Heart right ventricle (tissue), 16 donors: Measurements from ENCODE around the gene KIAA0319L. TPM values are rescaled to one million over a fixed set of nuclear protein-coding genes. Genes with fewer than 3 reads are reported as not detected.
"Not testable (repeated sequence)": the region's sequence is repeated elsewhere in the genome, so short reads cannot be mapped to it uniquely, and the experiment has no call there.

Experiments
- ATAC-seq, 8 donors: fragments of 200-7000 bp; cut with Tn5 transposase; one replicate each; pipeline ENCODE4 v1.9.1; 2020; ENCODE audit warnings: mild to moderate bottlenecking in 8 of 8, moderate library complexity in 8 of 8, moderate number of reproducible peaks in 1 of 8
- DNase-seq, 2 donors: peaks; one replicate each; pipeline ENCODE4 v3.0.0-alpha.2; 2020
- H3K27ac ChIP-seq, 10 donors: fragments of 200-600 bp; sonication (generic) in 2 of 10; one replicate each; pipeline versions ENCODE4 v1.5.0 to v1.8.0; 2020 to 2022; ENCODE audit warnings: mild to moderate bottlenecking in 3 of 10
- H3K27me3 ChIP-seq, 7 donors: fragments of 200-600 bp; one replicate each; pipeline ENCODE4 v1.8.0; 2021 to 2022; ENCODE audit warnings: mild to moderate bottlenecking in 2 of 7
- H3K36me3 ChIP-seq, 9 donors: fragments of 200-600 bp; sonication (generic) in 1 of 9; one replicate each; pipeline versions ENCODE4 v1.5.0 to v1.8.0; 2020 to 2022; ENCODE audit warnings: mild to moderate bottlenecking in 2 of 9
- H3K4me1 ChIP-seq, 9 donors: fragments of 200-600 bp; sonication (generic) in 1 of 9; one replicate each; pipeline versions ENCODE4 v1.5.0 to v1.8.0; 2020 to 2022; ENCODE audit warnings: mild to moderate bottlenecking in 4 of 9
- H3K4me3 ChIP-seq, 10 donors: fragments of 200-600 bp; sonication (generic) in 2 of 10; one replicate each; pipeline versions ENCODE4 v1.5.0 to v1.8.0; 2020 to 2022; ENCODE audit warnings: mild to moderate bottlenecking in 7 of 10, moderate library complexity in 2 of 10
- H3K9me3 ChIP-seq, 11 donors: fragments of 200-600 bp in 10 of 11; sonication (generic) in 2 of 11; one replicate each; pipeline versions ENCODE4 v1.5.0 to v1.8.0; 2013 to 2022; ENCODE audit warnings: mild to moderate bottlenecking in 2 of 11, control low read depth in 1 of 11, moderate library complexity in 1 of 11
- CTCF ChIP-seq, 9 donors: fragments of 200-600 bp; sonication (generic) in 2 of 9; IDR thresholded peaks; one replicate each; pipeline versions ENCODE4 v1.5.0 to v1.8.0; 2021 to 2022; ENCODE audit warnings: antibody characterized with exemption in 9 of 9, mild to moderate bottlenecking in 5 of 9, moderate library complexity in 1 of 9
- WGBS, 2 donors: extraction: QIAGEN DNeasy Blood & Tissue Kit; methylation state at CpG; one replicate each; pipeline ENCODE4 v1.1.7; 2013; ENCODE audit warnings: inconsistent platforms in 1 of 2; 5-methylcytosine and 5-hydroxymethylcytosine counted together
- intact Hi-C, 10 donors: fragments of 100-400 bp; cut with DNase I; formaldehyde crosslinking; loops; one replicate each; pipeline versions ENCODE4 v1.11.1 to v1.14.2; 2022
- polyA plus RNA-seq, 2 donors: library from polyadenylated mRNA; stranded (reverse); fragments of 200-250 nt; gene quantifications; one replicate each; pipeline ENCODE4 v1.2.3, GENCODE V29; 2013
- total RNA-seq, 10 donors: library from RNA; stranded (reverse); fragmentation: NEBNext Ultra II Directional in 3 of 10; extraction: Animal tissue kit (Norgen Biotek cat#: 25700) in 3 of 10; gene quantifications; one replicate each; pipeline versions ENCODE4 v1.2.1 to v1.2.4, GENCODE V29; 2021 to 2023
- donor health status: Arrhythmogenic right ventricular cardiomyopathy.
- donor health status: ischemic (EF 13 %, LVEDD 7.1; RV severe dilation, severe dysfunction).
- donor health status: healthy with polysubstance abuse.
- donor health status: DM: no; HTN: yes; CAD: no.
- donor health status: DM: no; HTN: no; CAD: no.
- donor health status: ischemic (EF 25% LVEDD 6.9; RV normal size, moderate dysfunction).
- donor health status: ischemic (EF 25% LVEDD 5.7; RV mildly dilated, moderate dysfunction).
- donor health status: healthy.
- donor health status: DM: yes; HTN: yes; CAD: no.
- donor health status: Ischemic cardiomyopathy.
- donor health status: ischemic (EF 35%, LVEDD 5.7; RV mildly dilated, moderate dysfunction).
- donor health status: nonischemic (EF 11% LVEDD 7.7; RV severe dilation, severe dysfunction).
- donor health status: DM: yes; HTN: yes; CAD: no.
- donor health status: PGD.
- donor health status: ischemic (EF 29% LVEDD 5.4; RV normal size, mild dysfunction).
- donor health status: nonischemic (EF 23%, LVEDD 6.1; RV moderate dilation, normal function).

KIAA0319L gene
- total and polyA plus RNA-seq, 12 donors = 26.0 to 84.3 (median 74.9) TPM

DNA sequence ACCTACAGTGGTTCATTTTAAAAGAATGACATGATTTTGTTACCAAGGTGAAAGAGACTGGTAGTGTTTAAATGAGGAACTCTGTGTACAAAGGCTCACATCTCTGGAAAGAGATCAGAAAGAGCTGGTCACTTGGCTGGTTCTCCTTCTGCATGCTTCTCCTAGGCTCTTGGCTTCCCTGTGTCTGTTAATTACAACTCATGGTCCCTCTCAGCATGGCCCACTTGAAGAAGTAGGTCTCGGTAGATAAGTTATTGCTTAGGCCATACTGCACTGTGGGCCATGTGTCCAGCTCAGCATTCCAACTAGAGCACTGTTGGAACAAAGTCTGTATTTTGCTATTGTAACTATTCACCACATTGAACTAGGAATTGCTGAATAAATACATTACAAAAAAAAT is 91.1 kb downstream of the KIAA0319L start:
- H3K27ac ChIP-seq = peak overlapping the region in 1 of 10 donors; percentile 24
- H3K4me3 ChIP-seq = no peak overlapping the region
- H3K4me1 ChIP-seq = peaks cover 0 to 17% (median under 1%) of the 10 kb centered on the region in 9 donors
- no peak for TF ChIP-seq CTCF (IDR thresholded peaks at IDR 0.05)
- 58 to 66% methylated on average over 1 of the region's 1 CpG for WGBS, 2 donors
- ATAC-seq (peak in 4 of 8 donors; percentile 30 to 68 (median 44)), DNase-seq (no peak)
- H3K9me3 ChIP-seq = peaks cover 0 to 6% (median 0%) of the 10 kb centered on the region in 11 donors
- peaks cover 0 to 97% (median 50%) of the 10 kb centered on the region in 9 donors for H3K36me3 ChIP-seq
- H3K27me3 ChIP-seq = no peaks in the 10 kb centered on the region
- intact Hi-C loops = no loop called here

DNA sequence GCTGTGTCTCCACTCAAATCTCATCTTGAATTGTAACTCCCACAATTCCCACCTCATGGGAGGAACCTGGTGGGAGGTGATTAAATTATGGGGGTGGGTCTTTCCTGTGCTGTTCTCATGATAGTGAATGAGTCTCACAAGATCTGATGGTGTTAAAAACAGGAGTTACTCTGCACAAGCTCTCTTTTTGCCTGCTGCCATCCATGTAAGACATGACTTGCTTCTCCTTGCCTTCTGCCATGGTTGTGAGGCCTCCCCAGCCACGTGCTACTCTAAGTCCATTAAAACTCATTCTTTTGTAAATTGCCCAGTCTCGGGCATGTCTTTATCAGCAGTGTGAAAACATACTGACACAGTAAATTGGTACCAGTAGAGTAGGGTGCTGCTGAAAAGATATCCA is 93.5 kb downstream of the KIAA0319L start:
- H3K27ac ChIP-seq, intact Hi-C loops, DNase-seq, H3K4me3 ChIP-seq, H3K9me3 ChIP-seq, H3K27me3 ChIP-seq, ATAC-seq: not testable (repeated sequence)
- 92 to 100% methylated on average over 2 of the region's 2 CpGs for WGBS, 2 donors
- Histone ChIP-seq H3K4me1 (peaks cover 0 to 10% (median 0%) of the 10 kb centered on the region in 9 donors), H3K36me3 (peaks cover 0 to 97% (median 45%) of the 10 kb centered on the region in 9 donors)

DNA sequence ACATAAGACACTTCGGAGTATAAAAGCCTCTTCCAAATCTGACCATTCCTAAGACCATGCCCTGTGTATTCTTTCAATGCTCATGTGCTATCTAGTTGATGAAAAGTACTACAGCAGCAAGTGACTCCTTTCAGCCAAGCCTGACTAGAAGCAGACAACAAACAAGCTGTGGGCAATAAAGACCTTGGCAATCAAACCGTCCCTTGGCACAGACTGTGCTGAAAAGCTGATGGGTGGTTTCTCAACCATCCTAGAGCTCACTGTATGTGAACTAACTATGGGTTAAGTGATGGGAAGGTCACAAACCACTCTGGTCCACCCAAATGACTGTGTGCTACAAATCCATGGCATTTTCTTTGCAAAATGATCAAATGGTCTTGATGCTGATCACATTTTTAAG is 94.0 kb downstream of the KIAA0319L start:
- ATAC-seq = peak in 3 of 8 donors; percentile 31 to 33 (median 33)
- intact Hi-C loops = no loop called here
- 39 to 68% methylated on average over 2 of the region's 2 CpGs for WGBS, 2 donors
- H3K36me3 ChIP-seq = peaks cover 0 to 97% (median 43%) of the 10 kb centered on the region in 9 donors
- peaks cover 0 to 10% (median 0%) of the 10 kb centered on the region in 9 donors for H3K4me1 ChIP-seq
- DNase-seq = no peak
- H3K27ac ChIP-seq = no peak overlapping the region
- H3K4me3 ChIP-seq = no peak overlapping the region
- H3K27me3 ChIP-seq = no peaks in the 10 kb centered on the region
- peaks cover 0 to 6% (median 0%) of the 10 kb centered on the region in 11 donors for H3K9me3 ChIP-seq
- TF ChIP-seq CTCF (IDR thresholded peaks at IDR 0.05) = no peak

GRCh38 chr1:35461966-35462651 is 95.1 kb downstream of the KIAA0319L start:
- H3K9me3 ChIP-seq = peaks cover 0 to 6% (median 0%) of the 10 kb centered on the region in 11 donors
- no peak overlapping the region for H3K4me3 ChIP-seq
- intact Hi-C loops = no loop called here
- ATAC-seq (no peak), DNase-seq (no peak)
- no peak for TF ChIP-seq CTCF (IDR thresholded peaks at IDR 0.05)
- H3K4me1 ChIP-seq = peaks cover 0 to 10% (median 0%) of the 10 kb centered on the region in 9 donors
- H3K27ac ChIP-seq = no peak overlapping the region
- 78 to 82% methylated on average over 5 of the region's 5 CpGs for WGBS, 2 donors
- peaks cover 0 to 100% (median 47%) of the 10 kb centered on the region in 9 donors for H3K36me3 ChIP-seq
- H3K27me3 ChIP-seq = no peaks in the 10 kb centered on the region

DNA sequence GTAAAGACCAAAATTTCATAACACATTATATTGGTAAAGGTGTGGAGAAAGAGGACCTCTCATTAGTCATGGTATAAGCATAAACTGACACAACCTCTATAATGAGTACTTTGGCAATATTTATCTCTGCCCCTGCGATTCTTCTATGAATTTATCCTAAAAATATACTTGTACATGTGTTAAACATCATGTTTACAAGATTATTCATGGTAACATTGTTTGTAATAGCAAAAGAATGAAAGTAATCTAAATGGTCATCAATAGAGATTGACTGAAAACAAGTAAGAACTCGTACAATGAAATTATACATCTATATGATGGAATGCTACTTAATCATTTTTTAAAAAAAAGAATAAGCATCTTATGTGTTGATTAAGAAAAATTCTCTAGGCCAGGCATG is 96.4 kb downstream of the KIAA0319L start:
- Histone ChIP-seq H3K27me3 (no peaks in the 10 kb centered on the region), H3K9me3 (peaks cover 0 to 6% (median 0%) of the 10 kb centered on the region in 11 donors), H3K36me3 (peaks cover 0 to 98% (median 44%) of the 10 kb centered on the region in 9 donors), H3K4me3 (no peak overlapping the region), H3K27ac (no peak overlapping the region), H3K4me1 (peaks cover 0 to 2% (median 0%) of the 10 kb centered on the region in 9 donors)
- WGBS, 2 donors = 94 to 95% methylated on average over 2 of the region's 2 CpGs
- intact Hi-C loops = no loop called here
- DNase-seq = no peak
- ATAC-seq = no peak
- no peak for TF ChIP-seq CTCF (IDR thresholded peaks at IDR 0.05)
